Activated CD8-positive, alpha-beta T cell treated with anti-CD3 and anti-CD28 coated beads, Interleukin-2, amount 10 ng/mL, durations not matched to agents 7 days and 5 days (primary cell): ENCODE results near the gene ACYP2. TPM values are rescaled to one million over a fixed set of nuclear protein-coding genes. Genes with fewer than 3 reads are reported as not detected.
"Not testable (repeated sequence)": the region's sequence is repeated elsewhere in the genome, so short reads cannot be mapped to it uniquely, and the experiment has no call there.

ENCODE experiments used
- ATAC-seq: fragments of 150-1000 bp; cut with Tn5 transposase; one replicate; pipeline ENCODE4 v1.10.0; 2021; ENCODE audit warnings: moderate library complexity
- CTCF ChIA-PET: fragments of 350-600 bp; sonication (Branson Sonifier 250); formaldehyde crosslinking; loops from one replicate; lab custom pipeline; 2021; ENCODE audit warnings: antibody characterized with exemption; lab: Charles Lee
- POLR2A ChIA-PET: fragments of 350-600 bp; sonication (Branson Sonifier 250); formaldehyde crosslinking; loops from one replicate; lab custom pipeline; 2021; ENCODE audit warnings: antibody characterized with exemption; lab: Charles Lee
- DNase-seq: peaks from one replicate; pipeline ENCODE4 v3.0.0-alpha.2; 2020
- H3K27ac Mint-ChIP-seq: one replicate; pipeline ENCODE4 v1.8.0; 2021; ENCODE audit warnings: mild to moderate bottlenecking, mixed read lengths
- H3K27me3 Mint-ChIP-seq: one replicate; pipeline ENCODE4 v1.8.0; 2021; ENCODE audit warnings: low read depth, mixed read lengths
- H3K36me3 Mint-ChIP-seq: one replicate; pipeline ENCODE4 v1.8.0; 2021; ENCODE audit warnings: low read depth, mixed read lengths
- H3K4me1 Mint-ChIP-seq: one replicate; pipeline ENCODE4 v1.8.0; 2021; ENCODE audit warnings: low read depth, mixed read lengths
- H3K4me3 Mint-ChIP-seq: one replicate; pipeline ENCODE4 v1.8.0; 2021; ENCODE audit warnings: mild to moderate bottlenecking, mixed read lengths
- H3K9me3 Mint-ChIP-seq: one replicate; pipeline ENCODE4 v1.8.0; 2022; ENCODE audit warnings: mixed read lengths; ENCODE audit not compliant: insufficient read depth
- total RNA-seq, 2 experiments: library from RNA; stranded (reverse); gene quantifications; one replicate each; pipeline ENCODE4 v1.2.3, GENCODE V29; 2021

Gene ACYP2
- total RNA-seq, 2 experiments from 2014 or later: 9.0 to 9.6 TPM

GRCh38 chr2:54083445-54083844 is 32.0 kb upstream of the ACYP2 start:
- DNase-seq (no peak), ATAC-seq (no peak)
- Mint-ChIP-seq H3K4me3 (no peak overlapping the region), H3K27ac (no peak overlapping the region), H3K36me3 (no peaks in the 10 kb centered on the region), H3K27me3 (no peaks in the 10 kb centered on the region), H3K4me1 (peaks cover 9% of the 10 kb centered on the region), H3K9me3 (no peaks in the 10 kb centered on the region)
- ChIA-PET CTCF (interaction anchor here (0.9 to 1.6 kb wide), 2 partner anchors 20 to 23 kb away, joined by 3 to 7 read pairs; no protein-coding TSS in a partner anchor), POLR2A (no interaction called here)

GRCh38 chr2:54084600-54084999 is 30.8 kb upstream of the ACYP2 start:
- Mint-ChIP-seq H3K4me3 (no peak overlapping the region), H3K36me3 (no peaks in the 10 kb centered on the region), H3K27ac (no peak overlapping the region), H3K4me1 (peaks cover 9% of the 10 kb centered on the region), H3K9me3 (no peaks in the 10 kb centered on the region), H3K27me3 (no peaks in the 10 kb centered on the region)
- POLR2A ChIA-PET: no interaction called here
- CTCF ChIA-PET: no interaction called here
- ATAC-seq: no peak
- DNase-seq: no peak

- no peak for ATAC-seq
Observed at GRCh38 chr2:54085069-54085468, 30.3 kb upstream of the ACYP2 start.

GRCh38 chr2:54086157-54086556 is 29.3 kb upstream of the ACYP2 start:
- H3K27me3 Mint-ChIP-seq: no peaks in the 10 kb centered on the region
- DNase-seq (no peak), ATAC-seq (no peak)
- H3K4me3 Mint-ChIP-seq: no peak overlapping the region
- peaks cover 9% of the 10 kb centered on the region for H3K4me1 Mint-ChIP-seq
- no peaks in the 10 kb centered on the region for H3K36me3 Mint-ChIP-seq
- no peaks in the 10 kb centered on the region for H3K9me3 Mint-ChIP-seq
- no peak overlapping the region for H3K27ac Mint-ChIP-seq
- ChIA-PET CTCF (no interaction called here), POLR2A (no interaction called here)

More at GRCh38 chr2:54085069-54085468, 30.3 kb upstream of the ACYP2 start:
- Mint-ChIP-seq H3K36me3 (no peaks in the 10 kb centered on the region), H3K4me3 (no peak overlapping the region), H3K27ac (no peak overlapping the region), H3K9me3 (no peaks in the 10 kb centered on the region), H3K27me3 (no peaks in the 10 kb centered on the region), H3K4me1 (peaks cover 9% of the 10 kb centered on the region)
- ChIA-PET POLR2A (no interaction called here), CTCF (no interaction called here)
- DNase-seq: no peak

- H3K4me3 Mint-ChIP-seq: no peak overlapping the region
- H3K27me3 Mint-ChIP-seq: no peaks in the 10 kb centered on the region
- H3K27ac Mint-ChIP-seq: no peak overlapping the region
- ATAC-seq (no peak), DNase-seq (no peak)
- no peaks in the 10 kb centered on the region for H3K36me3 Mint-ChIP-seq
- no peaks in the 10 kb centered on the region for H3K9me3 Mint-ChIP-seq
- H3K4me1 Mint-ChIP-seq: peaks cover 4% of the 10 kb centered on the region
- ChIA-PET CTCF (no interaction called here), POLR2A (no interaction called here)
Observed at GRCh38 chr2:54088191-54088634, 27.2 kb upstream of the ACYP2 start.

- ChIA-PET POLR2A (no interaction called here), CTCF (no interaction called here)
- ATAC-seq (no peak), DNase-seq (no peak)
- H3K27ac Mint-ChIP-seq: no peak overlapping the region
- no peaks in the 10 kb centered on the region for H3K9me3 Mint-ChIP-seq
- no peak overlapping the region for H3K4me3 Mint-ChIP-seq
- H3K36me3 Mint-ChIP-seq: no peaks in the 10 kb centered on the region
- H3K4me1 Mint-ChIP-seq: peaks cover 7% of the 10 kb centered on the region
- no peaks in the 10 kb centered on the region for H3K27me3 Mint-ChIP-seq
Observed at GRCh38 chr2:54088719-54089118, 26.7 kb upstream of the ACYP2 start.

GRCh38 chr2:54090521-54091117 is 24.8 kb upstream of the ACYP2 start:
- ATAC-seq (no peak), DNase-seq (no peak)
- H3K27ac Mint-ChIP-seq: no peak overlapping the region
- H3K4me1 Mint-ChIP-seq: peaks cover 7% of the 10 kb centered on the region
- no peaks in the 10 kb centered on the region for H3K36me3 Mint-ChIP-seq
- no peak overlapping the region for H3K4me3 Mint-ChIP-seq
- H3K9me3 Mint-ChIP-seq: no peaks in the 10 kb centered on the region
- ChIA-PET POLR2A (no interaction called here), CTCF (interaction anchor here (1.1 kb wide), 1 partner anchor 16 kb away, joined by 3 read pairs; no protein-coding TSS in a partner anchor)
- no peaks in the 10 kb centered on the region for H3K27me3 Mint-ChIP-seq

- ChIA-PET CTCF (interaction anchor here (1.3 kb wide), 1 partner anchor 10 kb away, joined by 4 read pairs; no protein-coding TSS in a partner anchor), POLR2A (interaction anchor here (0.5 kb wide), 1 partner anchor 12 kb away, joined by 3 read pairs; no protein-coding TSS in a partner anchor)
- H3K36me3 Mint-ChIP-seq: no peaks in the 10 kb centered on the region
- H3K9me3 Mint-ChIP-seq: no peaks in the 10 kb centered on the region
- H3K4me3 Mint-ChIP-seq: no peak overlapping the region
- peaks cover 7% of the 10 kb centered on the region for H3K4me1 Mint-ChIP-seq
- DNase-seq (no peak), ATAC-seq (peak; percentile 33)
- peak overlapping the region; percentile 17 for H3K27ac Mint-ChIP-seq
- H3K27me3 Mint-ChIP-seq: no peaks in the 10 kb centered on the region
Observed at GRCh38 chr2:54092940-54093339, 22.5 kb upstream of the ACYP2 start.

GRCh38 chr2:54095406-54095805 is 20.0 kb upstream of the ACYP2 start:
- DNase-seq, H3K9me3 Mint-ChIP-seq, CTCF ChIA-PET, H3K4me3 Mint-ChIP-seq, H3K4me1 Mint-ChIP-seq, H3K27ac Mint-ChIP-seq, H3K27me3 Mint-ChIP-seq, POLR2A ChIA-PET, H3K36me3 Mint-ChIP-seq, ATAC-seq: not testable (repeated sequence)

- DNase-seq, CTCF ChIA-PET, H3K4me3 Mint-ChIP-seq, H3K27me3 Mint-ChIP-seq, H3K27ac Mint-ChIP-seq, POLR2A ChIA-PET, ATAC-seq, H3K4me1 Mint-ChIP-seq, H3K36me3 Mint-ChIP-seq, H3K9me3 Mint-ChIP-seq: not testable (repeated sequence)
Observed at GRCh38 chr2:54096141-54096540, 19.3 kb upstream of the ACYP2 start.

- POLR2A ChIA-PET: no interaction called here
- no peak overlapping the region for H3K4me3 Mint-ChIP-seq
- H3K9me3 Mint-ChIP-seq: no peaks in the 10 kb centered on the region
- H3K36me3 Mint-ChIP-seq: no peaks in the 10 kb centered on the region
- CTCF ChIA-PET: interaction anchor here (2.8 kb wide), 1 partner anchor 10 kb away, joined by 13 read pairs; no protein-coding TSS in a partner anchor
- peaks cover 5% of the 10 kb centered on the region for H3K27me3 Mint-ChIP-seq
- no peak overlapping the region for H3K27ac Mint-ChIP-seq
- peaks cover 7% of the 10 kb centered on the region for H3K4me1 Mint-ChIP-seq
- DNase-seq: no peak
- ATAC-seq: no peak
Observed at GRCh38 chr2:54097124-54097523, 18.3 kb upstream of the ACYP2 start.

GRCh38 chr2:54099370-54099769 is 16.0 kb upstream of the ACYP2 start:
- Mint-ChIP-seq H3K27me3 (peaks cover 5% of the 10 kb centered on the region), H3K4me3 (no peak overlapping the region), H3K27ac (no peak overlapping the region), H3K36me3 (no peaks in the 10 kb centered on the region), H3K9me3 (no peaks in the 10 kb centered on the region), H3K4me1 (peaks cover 6% of the 10 kb centered on the region)
- DNase-seq (no peak), ATAC-seq (no peak)
- ChIA-PET POLR2A (no interaction called here), CTCF (interaction anchor here (2.8 kb wide), 1 partner anchor 8 kb away, joined by 13 read pairs; no protein-coding TSS in a partner anchor)
